ENCODE measurements around the gene KIF1A. TPM values are rescaled to one million over a fixed set of nuclear protein-coding genes. Genes with fewer than 3 reads are reported as not detected.
A peak's percentile ranks its signal among the peaks of the same experiment; 100 is the strongest.

The KIF1A gene
- total RNA-seq, 1 donor from 2014 or later: 29.9 TPM

GRCh38 chr2:240818293-240819125 is 1.5 kb downstream of the KIF1A start:
- Histone ChIP-seq H2AFZ (replicated peaks) (peak overlapping the region; percentile 50), H3K4me2 (peak overlapping the region; percentile 92), H3K36me3 (no peaks in the 10 kb centered on the region), H3K27me3 (peaks cover 48% of the 10 kb centered on the region), H4K20me1 (ENCODE audit: low read depth) (peaks cover 29% of the 10 kb centered on the region), H3K9me3 (ENCODE audit: low read depth) (no peaks in the 10 kb centered on the region), H3K4me1 (peaks cover 13% of the 10 kb centered on the region), H3K27ac (no peak overlapping the region), H3K4me3 (peak overlapping the region; percentile 97), H3F3A (ENCODE audit: low read depth) (peaks cover 29% of the 10 kb centered on the region), H3K9ac (no peak overlapping the region), H3K79me2 (ENCODE audit: low read depth) (peaks cover 63% of the 10 kb centered on the region)
- no peak for DNase-seq (ENCODE audit: low spot score)
- H3K36me3 Mint-ChIP-seq: peaks cover 13% of the 10 kb centered on the region
- H3K4me1 Mint-ChIP-seq: peaks cover 8% of the 10 kb centered on the region
- no peak overlapping the region for H3K27ac Mint-ChIP-seq
- TF ChIP-seq CTCF (IDR thresholded peaks at IDR 0.05) (no peak), EZH2 (IDR thresholded peaks at IDR 0.05) (no peak), EZH2phosphoT487 (IDR thresholded peaks at IDR 0.05) (no peak)
- H3K9me3 Mint-ChIP-seq: peaks cover 18% of the 10 kb centered on the region
- peaks cover 21% of the 10 kb centered on the region for H3K27me3 Mint-ChIP-seq (ENCODE audit: insufficient read depth, low read depth)
- H3K4me3 Mint-ChIP-seq: peak overlapping the region; percentile 81

- no peak for TF ChIP-seq EZH2 (IDR thresholded peaks at IDR 0.05)
- no peak for TF ChIP-seq EZH2phosphoT487 (IDR thresholded peaks at IDR 0.05)
- no peak for TF ChIP-seq CTCF (IDR thresholded peaks at IDR 0.05)
- H3K4me2 ChIP-seq: no peak overlapping the region
- H3K4me3 ChIP-seq: no peak overlapping the region
- no peaks in the 10 kb centered on the region for H3K9me3 ChIP-seq (ENCODE audit: low read depth)
- H3K27ac Mint-ChIP-seq: no peak overlapping the region
- peaks cover 23% of the 10 kb centered on the region for H3K9me3 Mint-ChIP-seq
- H3K4me1 Mint-ChIP-seq: peaks cover 8% of the 10 kb centered on the region
- H3K4me3 Mint-ChIP-seq: peak overlapping the region; percentile 81
- H3K9ac ChIP-seq: no peak overlapping the region
- H3K79me2 ChIP-seq (ENCODE audit: low read depth): peaks cover 71% of the 10 kb centered on the region
- H2AFZ ChIP-seq (replicated peaks): no peak overlapping the region
- peaks cover 28% of the 10 kb centered on the region for H3F3A ChIP-seq (ENCODE audit: low read depth)
- DNase-seq (ENCODE audit: low spot score): no peak
- peaks cover 16% of the 10 kb centered on the region for H3K36me3 Mint-ChIP-seq
- H3K36me3 ChIP-seq: no peaks in the 10 kb centered on the region
- peaks cover 13% of the 10 kb centered on the region for H3K4me1 ChIP-seq
- no peak overlapping the region for H3K27ac ChIP-seq
- peaks cover 40% of the 10 kb centered on the region for H3K27me3 ChIP-seq
- peaks cover 16% of the 10 kb centered on the region for H3K27me3 Mint-ChIP-seq (ENCODE audit: insufficient read depth, low read depth)
- peaks cover 29% of the 10 kb centered on the region for H4K20me1 ChIP-seq (ENCODE audit: low read depth)
Observed at GRCh38 chr2:240817496-240818292, 2.3 kb downstream of the KIF1A start.

- peaks cover 9% of the 10 kb centered on the region for H3K27me3 Mint-ChIP-seq (ENCODE audit: insufficient read depth, low read depth)
- no peak overlapping the region for H3K4me2 ChIP-seq
- peaks cover 8% of the 10 kb centered on the region for H3K4me1 Mint-ChIP-seq
Observed at GRCh38 chr2:240816584-240817495, 3.2 kb downstream of the KIF1A start.

More at GRCh38 chr2:240816584-240817495, 3.2 kb downstream of the KIF1A start:
- no peak overlapping the region for H2AFZ ChIP-seq (replicated peaks)
- H3K4me3 Mint-ChIP-seq: no peak overlapping the region
- H3K9me3 ChIP-seq (ENCODE audit: low read depth): no peaks in the 10 kb centered on the region
- peaks cover 29% of the 10 kb centered on the region for H4K20me1 ChIP-seq (ENCODE audit: low read depth)
- DNase-seq (ENCODE audit: low spot score): no peak
- no peak for TF ChIP-seq EZH2 (IDR thresholded peaks at IDR 0.05)
- no peak for TF ChIP-seq EZH2phosphoT487 (IDR thresholded peaks at IDR 0.05)
- TF ChIP-seq CTCF (IDR thresholded peaks at IDR 0.05): no peak
- H3K27ac Mint-ChIP-seq: no peak overlapping the region
- H3K4me1 ChIP-seq: peaks cover 9% of the 10 kb centered on the region
- no peak overlapping the region for H3K27ac ChIP-seq
- H3K27me3 ChIP-seq: peaks cover 31% of the 10 kb centered on the region
- peaks cover 29% of the 10 kb centered on the region for H3K9me3 Mint-ChIP-seq
- no peak overlapping the region for H3K9ac ChIP-seq
- no peaks in the 10 kb centered on the region for H3K36me3 ChIP-seq
- peaks cover 74% of the 10 kb centered on the region for H3K79me2 ChIP-seq (ENCODE audit: low read depth)
- H3K36me3 Mint-ChIP-seq: peaks cover 20% of the 10 kb centered on the region
- H3F3A ChIP-seq (ENCODE audit: low read depth): peaks cover 19% of the 10 kb centered on the region
- no peak overlapping the region for H3K4me3 ChIP-seq
